Stomach (tissue), 9 donors: ENCODE data around the gene RPS25. TPM values are rescaled to one million over a fixed set of nuclear protein-coding genes. Genes with fewer than 3 reads are reported as not detected.
"Not testable (repeated sequence)": the region's sequence is repeated elsewhere in the genome, so short reads cannot be mapped to it uniquely, and the experiment has no call there.

Experiments used
- DNase-seq, 2 donors: peaks; one replicate each; pipeline versions ENCODE4 v3.0.0 to v3.0.0-alpha.2; 2013 to 2019
- H3K27ac ChIP-seq, 5 donors: fragments of 200-600 bp in 4 of 5; sonication (generic) in 4 of 5; one replicate each; pipeline ENCODE4 v1.5.1; 2013 to 2019; ENCODE audit warnings: mild to moderate bottlenecking in 1 of 5, moderate library complexity in 1 of 5
- H3K27me3 ChIP-seq, 3 donors: fragments of 200-600 bp; sonication (generic); one replicate each; pipeline ENCODE4 v1.5.1; 2017 to 2019; ENCODE audit warnings: mixed run types in 1 of 3
- H3K36me3 ChIP-seq, 4 donors: fragments of 200-600 bp; sonication (generic); 1 replicate in 3 of 4; 2 replicates in 1 of 4; pipeline ENCODE4 v1.5.1; 2016 to 2019
- H3K4me1 ChIP-seq, 4 donors: fragments of 200-600 bp; sonication (generic); one replicate each; pipeline ENCODE4 v1.5.1; 2016 to 2019
- H3K4me3 ChIP-seq, 4 donors: fragments of 200-600 bp; sonication (generic) in 3 of 4; one replicate each; pipeline ENCODE4 v1.5.1; 2016 to 2019; ENCODE audit warnings: mild to moderate bottlenecking in 1 of 4
- H3K9me3 ChIP-seq, 4 donors: fragments of 200-600 bp; sonication (generic); one replicate each; pipeline ENCODE4 v1.5.1; 2016 to 2019
- CTCF ChIP-seq, 7 experiments: fragments of 450-650 bp in 4 of 7; fragments of 200-600 bp in 3 of 7; sonication (generic) in 3 of 7; IDR thresholded peaks; one replicate each; pipeline ENCODE4 v1.5.1; 2016 to 2019; ENCODE audit warnings: antibody characterized with exemption in 7 of 7, control low read depth in 2 of 7, mild to moderate bottlenecking in 1 of 7
- EP300 ChIP-seq: sonication (generic); formaldehyde crosslinking; IDR thresholded peaks from one replicate; pipeline ENCODE4 v1.6.1; 2017; ENCODE audit warnings: antibody characterized with exemption
- POLR2A ChIP-seq, 4 donors: fragments of 450-650 bp; IDR thresholded peaks; one replicate each; pipeline ENCODE4 v1.6.1; 2016; ENCODE audit warnings: antibody characterized with exemption in 4 of 4, control low read depth in 2 of 4, mild to moderate bottlenecking in 1 of 4, moderate library complexity in 1 of 4
- POLR2AphosphoS5 ChIP-seq, 3 donors: sonication (generic); formaldehyde crosslinking; IDR thresholded peaks; one replicate each; pipeline ENCODE4 v1.6.1; 2016; ENCODE audit warnings: antibody characterized with exemption in 3 of 3
- WGBS, 5 donors: extraction: QIAGEN DNeasy Blood & Tissue Kit in 3 of 5; methylation state at CpG; one replicate each; pipeline versions ENCODE4 v1.1.5 to v1.1.7; 2013 to 2018; 5-methylcytosine and 5-hydroxymethylcytosine counted together
- intact Hi-C: fragments of 100-400 bp; cut with DNase I; formaldehyde crosslinking; loops from one replicate; pipeline ENCODE4 v1.15.1; 2023; ENCODE audit warnings: low total_unique reads
- polyA plus RNA-seq, 3 donors: library from polyadenylated mRNA; stranded (reverse); fragments of 200-250 nt; gene quantifications; one replicate each; pipeline ENCODE4 v1.2.3, GENCODE V29; 2013
- total RNA-seq, 5 donors: library from RNA; depleted of rRNA; stranded (reverse); fragments of >200 nt; gene quantifications; one replicate each; pipeline versions ENCODE4 v1.1.0 to v1.2.3, GENCODE V29; 2014 to 2016
- donor health status: healthy with polysubstance abuse.
- donor health status: Bipolar disorder and iron deficiency.
- donor health status: healthy.

Gene RPS25
- total and polyA plus RNA-seq, 8 donors, result 157 to 3,218 (median 2,172) TPM

GRCh38 chr11:119000906-119001305 lies 17.2 kb downstream of the RPS25 start:
- H3K36me3 ChIP-seq, result peaks cover 16 to 66% (median 63%) of the 10 kb centered on the region in 4 donors
- DNase-seq, result no peak
- WGBS, 5 donors, result 45 to 70% (median 64%) methylated on average over 1 of the region's 1 CpG

GRCh38 chr11:118998822-118999221 lies 19.3 kb downstream of the RPS25 start:
- intact Hi-C loops, result no loop called here
- peak overlapping the region; percentile 77 to 92 (median 88) for H3K27ac ChIP-seq
- H3K4me3 ChIP-seq, result peak overlapping the region; percentile 68 to 85 (median 80)
- TF ChIP-seq POLR2A (IDR thresholded peaks at IDR 0.05) (no peak), POLR2AphosphoS5 (IDR thresholded peaks at IDR 0.05) (peak in 1 of 3 donors; percentile 20), EP300 (no peak), CTCF (IDR thresholded peaks at IDR 0.05) (no peak)
- WGBS, 5 donors, result 23 to 40% (median 33%) methylated on average over 6 of the region's 6 CpGs
- H3K4me1 ChIP-seq, result peaks cover 20 to 43% (median 32%) of the 10 kb centered on the region in 4 donors
- no peaks in the 10 kb centered on the region for H3K9me3 ChIP-seq
- no peaks in the 10 kb centered on the region for H3K27me3 ChIP-seq
- H3K36me3 ChIP-seq, result peaks cover 16 to 46% (median 45%) of the 10 kb centered on the region in 4 donors
- DNase-seq, result peak; percentile 35 to 61

More at GRCh38 chr11:119000906-119001305, 17.2 kb downstream of the RPS25 start:
- Histone ChIP-seq H3K27me3 (no peaks in the 10 kb centered on the region), H3K4me3 (no peak overlapping the region), H3K9me3 (no peaks in the 10 kb centered on the region), H3K27ac (no peak overlapping the region), H3K4me1 (peaks cover 20 to 43% (median 32%) of the 10 kb centered on the region in 4 donors)
- TF ChIP-seq EP300 (no peak), POLR2AphosphoS5 (IDR thresholded peaks at IDR 0.05) (no peak), POLR2A (IDR thresholded peaks at IDR 0.05) (no peak), CTCF (IDR thresholded peaks at IDR 0.05) (no peak)
- intact Hi-C loops, result no loop called here

GRCh38 chr11:118998388-118998717 lies 19.8 kb downstream of the RPS25 start:
- no peak for DNase-seq
- peaks cover 16 to 41% (median 40%) of the 10 kb centered on the region in 4 donors for H3K36me3 ChIP-seq
- H3K27ac ChIP-seq, result peak overlapping the region; percentile 77 to 92 (median 88)
- peak overlapping the region; percentile 68 to 85 (median 80) for H3K4me3 ChIP-seq
- H3K4me1 ChIP-seq, result peaks cover 20 to 43% (median 32%) of the 10 kb centered on the region in 4 donors
- no peaks in the 10 kb centered on the region for H3K27me3 ChIP-seq
- no peak for TF ChIP-seq POLR2AphosphoS5 (IDR thresholded peaks at IDR 0.05)
- 1 to 3% (median 1%) methylated on average over 6 to 19 of the region's 19 CpGs for WGBS, 5 donors
- intact Hi-C loops, result no loop called here
- no peaks in the 10 kb centered on the region for H3K9me3 ChIP-seq

GRCh38 chr11:118997627-118998387 lies 20.3 kb downstream of the RPS25 start, which contains the start of gene CENATAC:
Gene CENATAC, plus strand, starts transcription at chr11:118998138. Its CDS starts 60 bp downstream, at chr11:118998198.
- intact Hi-C loops, result no loop called here
- WGBS, 5 donors, result 0 to 1% (median 1%) methylated on average over 15 to 54 of the region's 54 CpGs
- Histone ChIP-seq H3K36me3 (peaks cover 16 to 36% (median 35%) of the 10 kb centered on the region in 4 donors), H3K27ac (peak within 1 kb of the TSS; percentile 77 to 92 (median 88)), H3K4me3 (peak within 1 kb of the TSS; percentile 68 to 85 (median 80)), H3K27me3 (no peaks in the 10 kb centered on the region), H3K9me3 (no peaks in the 10 kb centered on the region), H3K4me1 (peaks cover 20 to 43% (median 32%) of the 10 kb centered on the region in 4 donors)
- peak; percentile 96 to 97 for DNase-seq
- TF ChIP-seq POLR2AphosphoS5 (IDR thresholded peaks at IDR 0.05), result peak; percentile 70 to 91 (median 80)
- TF ChIP-seq POLR2A (IDR thresholded peaks at IDR 0.05), result no peak

GRCh38 chr11:118996926-118997626 lies 21.1 kb downstream of the RPS25 start:
- Histone ChIP-seq H3K4me1 (peaks cover 20 to 43% (median 32%) of the 10 kb centered on the region in 4 donors), H3K36me3 (peaks cover 12 to 29% (median 27%) of the 10 kb centered on the region in 4 donors), H3K27me3 (no peaks in the 10 kb centered on the region), H3K9me3 (no peaks in the 10 kb centered on the region), H3K27ac (peak overlapping the region in 4 of 5 donors; percentile 87 to 92 (median 90)), H3K4me3 (peak overlapping the region; percentile 68 to 85 (median 80))
- WGBS, 5 donors, result 16 to 30% (median 24%) methylated on average over 21 to 22 of the region's 22 CpGs
- DNase-seq, result peak in 1 of 2 donors; percentile 42
- no peak for TF ChIP-seq EP300
- TF ChIP-seq POLR2AphosphoS5 (IDR thresholded peaks at IDR 0.05), result no peak
- no peak for TF ChIP-seq CTCF (IDR thresholded peaks at IDR 0.05)
- no peak for TF ChIP-seq POLR2A (IDR thresholded peaks at IDR 0.05)
- intact Hi-C loops, result no loop called here

- DNase-seq, intact Hi-C loops: not testable (repeated sequence)
- WGBS, 5 donors, result 90 to 98% (median 97%) methylated on average over 18 to 44 of the region's 44 CpGs
Measured at GRCh38 chr11:118991486-118992038, 26.6 kb downstream of the RPS25 start.

More at GRCh38 chr11:118991486-118992038, 26.6 kb downstream of the RPS25 start:
- not testable (repeated sequence) for H3K27ac ChIP-seq, H3K36me3 ChIP-seq, H3K27me3 ChIP-seq, H3K4me1 ChIP-seq, H3K9me3 ChIP-seq, H3K4me3 ChIP-seq
